Endometrial microvascular endothelial cells (primary cell): ENCODE data around the gene HRH4. TPM values are rescaled to one million over a fixed set of nuclear protein-coding genes. Genes with fewer than 3 reads are reported as not detected.

ENCODE experiments used
- in situ Hi-C: cut with HindIII; loops from 2 replicates; pipeline ENCODE4 v1.10.0; 2017; ENCODE audit warnings: low sequenced_read_pairs, low pct_unique_long_range_greater_than_20kb; ENCODE audit errors: inconsistent ontology term
- total RNA-seq: library from RNA; depleted of rRNA; stranded (reverse); fragments of >200 nt; gene quantifications from one replicate; pipeline ENCODE4 v1.2.3, GENCODE V29; 2015; ENCODE audit errors: inconsistent ontology term

The HRH4 gene, protein sequence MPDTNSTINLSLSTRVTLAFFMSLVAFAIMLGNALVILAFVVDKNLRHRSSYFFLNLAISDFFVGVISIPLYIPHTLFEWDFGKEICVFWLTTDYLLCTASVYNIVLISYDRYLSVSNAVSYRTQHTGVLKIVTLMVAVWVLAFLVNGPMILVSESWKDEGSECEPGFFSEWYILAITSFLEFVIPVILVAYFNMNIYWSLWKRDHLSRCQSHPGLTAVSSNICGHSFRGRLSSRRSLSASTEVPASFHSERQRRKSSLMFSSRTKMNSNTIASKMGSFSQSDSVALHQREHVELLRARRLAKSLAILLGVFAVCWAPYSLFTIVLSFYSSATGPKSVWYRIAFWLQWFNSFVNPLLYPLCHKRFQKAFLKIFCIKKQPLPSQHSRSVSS
- not detected for total RNA-seq

DNA sequence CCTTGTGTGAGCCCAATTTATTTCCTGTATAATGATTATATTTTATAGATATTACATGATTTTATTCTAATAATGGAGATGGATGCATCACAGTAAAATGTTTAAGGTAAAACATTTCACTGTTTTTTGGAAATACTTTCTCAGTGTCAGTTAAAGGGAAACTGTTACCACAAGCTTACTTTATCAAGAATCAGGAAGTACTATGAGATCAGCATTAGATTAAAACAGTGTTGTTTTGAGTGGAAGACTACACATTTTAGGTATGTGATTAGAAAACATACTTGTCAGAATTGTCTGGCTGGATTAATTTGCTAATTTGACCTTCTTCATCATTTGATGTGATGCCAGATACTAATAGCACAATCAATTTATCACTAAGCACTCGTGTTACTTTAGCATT lies at the start of gene HRH4:
TSS of gene HRH4 (plus strand) at position 250 of the 400 bp plus-strand sequence. CDS start at position 342, 92 bp downstream.
- in situ Hi-C loops, result no loop called here

DNA sequence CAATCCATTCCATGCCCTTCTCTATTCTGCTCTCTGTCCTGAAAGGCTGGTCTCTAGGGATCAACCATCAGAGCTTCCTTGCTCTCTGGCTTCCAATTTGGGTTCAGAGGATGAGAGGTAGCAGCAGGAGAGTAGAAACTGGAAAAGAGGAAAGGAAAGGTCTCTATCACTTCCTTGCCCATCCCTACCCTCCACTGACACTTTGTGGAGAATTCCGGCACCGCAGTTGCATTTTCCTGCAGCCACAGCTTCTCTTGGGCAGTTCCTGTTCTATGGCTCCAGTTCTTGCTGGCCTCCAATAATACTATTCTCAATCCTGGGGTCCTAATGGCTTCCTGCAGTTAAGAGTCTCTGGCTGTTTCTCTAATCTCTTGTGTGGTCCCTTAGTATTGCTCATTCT lies 47.3 kb upstream of the HRH4 start:
- in situ Hi-C loops, result no loop called here

DNA sequence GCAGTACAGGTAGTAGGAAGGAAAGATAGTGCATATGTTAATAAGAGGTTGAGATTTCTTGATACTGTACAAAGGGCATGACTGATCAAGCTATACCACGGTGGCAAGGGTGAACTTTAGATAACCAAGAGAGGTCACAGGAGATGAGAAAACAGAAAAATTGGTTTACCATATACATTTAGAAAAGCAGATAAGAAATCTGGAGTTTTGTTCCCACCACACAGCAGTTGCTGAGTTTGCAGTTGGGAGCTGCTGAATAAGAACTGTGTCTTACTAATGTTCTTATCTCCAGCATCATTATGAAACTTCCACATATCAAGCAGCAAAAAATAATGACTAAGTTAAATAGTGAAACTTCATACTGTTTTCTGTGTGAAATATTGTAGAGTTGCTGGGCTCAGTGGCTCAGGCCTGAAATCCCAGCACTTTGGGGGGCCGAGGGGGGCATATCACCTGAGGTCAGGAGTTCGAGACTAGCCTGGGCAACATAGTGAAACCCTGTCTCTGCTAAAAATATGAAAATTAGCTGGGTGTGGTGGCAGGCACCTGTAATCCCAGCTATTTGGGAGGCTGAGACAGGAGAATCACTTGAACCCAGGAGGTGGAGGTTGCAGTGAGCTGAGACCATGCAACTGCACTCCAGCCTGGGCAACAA lies 46.0 kb upstream of the HRH4 start:
- in situ Hi-C loops, result no loop called here

DNA sequence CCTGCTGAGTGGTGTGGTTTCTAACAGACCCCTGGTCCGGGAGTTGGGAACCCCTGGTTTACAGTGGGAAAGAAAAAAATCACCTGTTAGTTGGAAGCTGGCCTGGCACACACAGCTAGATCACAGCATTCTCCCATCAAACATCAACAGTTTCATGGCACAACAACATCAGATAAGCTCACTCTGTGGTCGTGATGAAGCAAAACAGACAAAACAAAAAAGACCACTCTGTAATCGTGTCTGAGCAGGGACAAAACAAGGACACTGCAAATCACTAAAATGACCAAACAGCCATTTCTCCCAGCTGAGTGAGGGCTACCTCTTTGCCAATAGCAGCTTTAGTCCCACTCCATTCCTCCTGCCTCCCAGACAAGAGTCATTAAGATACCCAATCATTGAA lies 43.0 kb upstream of the HRH4 start:
- in situ Hi-C loops, result no loop called here

DNA sequence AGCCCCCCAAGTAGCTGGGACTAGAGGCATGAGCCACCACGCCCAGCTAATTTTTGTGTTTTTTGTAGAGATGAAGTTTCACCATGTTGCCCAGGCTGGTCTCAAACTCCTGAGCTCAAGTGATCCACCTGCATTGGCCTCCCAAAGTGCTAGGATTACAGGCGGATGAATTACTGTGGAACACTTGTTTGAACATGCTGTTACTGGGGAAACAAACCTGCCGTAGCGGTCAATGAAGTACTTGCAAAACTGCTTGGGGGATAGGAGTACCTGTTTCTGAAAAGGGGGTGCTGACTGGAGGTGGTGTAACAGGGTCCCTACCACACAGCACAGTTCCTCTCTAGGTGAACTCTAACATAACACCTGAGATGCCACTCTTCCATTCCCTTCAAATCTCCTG lies 39.9 kb upstream of the HRH4 start:
- in situ Hi-C loops, result no loop called here

DNA sequence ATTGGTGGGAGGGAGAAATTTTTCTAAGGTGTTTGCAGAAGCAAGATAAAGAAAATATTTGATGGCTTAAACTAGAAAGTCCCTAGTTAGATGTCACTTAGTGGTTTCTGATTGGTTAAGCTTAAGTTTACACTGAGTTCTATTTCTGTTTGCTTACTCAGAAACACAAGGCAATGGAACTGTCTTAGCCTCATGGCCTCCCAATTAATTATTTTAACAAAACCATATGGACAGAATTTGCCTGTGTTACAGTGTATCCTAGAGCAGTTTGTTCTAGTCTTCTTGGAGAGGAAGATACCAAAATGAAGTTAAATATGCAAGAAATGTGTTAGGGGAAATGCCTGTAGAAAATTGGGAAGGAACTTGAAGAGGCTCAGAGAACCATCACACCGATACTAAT lies 38.6 kb upstream of the HRH4 start:
- in situ Hi-C loops, result no loop called here

DNA sequence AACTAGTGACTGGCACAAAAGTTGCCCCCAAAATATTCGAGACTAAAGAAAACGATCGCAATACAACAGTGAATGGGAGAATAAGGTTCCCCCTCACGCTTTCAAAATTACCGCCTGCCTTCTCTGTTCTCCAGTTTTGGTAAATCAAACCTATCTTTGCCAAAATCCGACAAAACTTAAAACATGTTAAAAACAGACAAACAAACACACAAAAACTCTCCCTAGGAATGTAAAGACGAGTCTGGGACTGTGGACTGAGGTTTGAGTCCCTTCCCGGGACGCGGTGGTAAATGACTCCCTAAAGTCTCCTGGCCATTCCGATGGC lies 34.4 kb upstream of the HRH4 start:
- in situ Hi-C loops, result no loop called here

DNA sequence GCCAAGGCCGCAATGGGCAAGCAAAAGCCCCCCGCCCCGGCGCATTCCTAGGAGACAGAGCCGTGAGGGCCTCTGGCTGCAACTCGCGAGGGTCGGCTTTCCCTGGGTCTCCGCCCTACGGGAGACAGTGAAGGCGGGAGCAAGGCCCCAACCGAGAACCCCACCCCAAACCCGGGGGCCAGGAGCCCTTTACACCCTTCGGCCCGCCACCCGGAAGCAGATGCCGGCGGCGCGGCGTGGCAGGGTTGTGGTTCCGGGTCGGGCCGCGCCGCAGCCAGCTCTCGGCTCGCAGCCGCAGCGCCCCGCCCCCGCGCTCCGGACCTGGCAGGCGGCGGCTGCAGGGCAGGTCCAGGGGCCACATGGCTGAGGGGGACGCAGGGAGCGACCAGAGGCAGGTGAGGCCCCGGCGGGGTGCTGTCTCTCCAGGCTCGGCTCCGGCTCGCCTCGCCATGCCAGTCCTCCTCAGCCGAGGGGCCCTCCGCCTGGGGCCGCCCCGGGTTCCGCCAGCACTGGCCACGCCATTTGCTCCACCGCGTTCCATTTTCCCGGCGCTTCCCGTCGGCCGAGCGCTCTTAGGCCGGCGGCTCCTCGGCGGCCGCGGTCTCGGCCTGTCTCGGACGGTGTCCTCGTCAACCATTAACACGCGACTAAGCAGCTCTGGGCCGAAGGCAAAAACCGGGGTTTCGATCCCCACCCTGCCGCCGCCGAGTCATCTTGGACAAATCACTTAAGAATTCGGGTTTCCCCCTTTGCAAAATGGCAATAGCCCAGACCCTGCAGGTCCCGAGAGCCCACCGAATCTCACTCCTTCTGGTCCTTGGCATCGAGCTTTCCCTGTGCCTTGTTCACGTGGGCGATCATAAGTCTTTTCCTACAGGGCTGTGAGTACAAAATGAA lies 33.8 kb upstream of the HRH4 start, which contains the start of gene IMPACT:
TSS of gene IMPACT (plus strand) at position 273 of the 897 bp plus-strand sequence. CDS start at position 360, 87 bp downstream.
- in situ Hi-C loops, result no loop called here

DNA sequence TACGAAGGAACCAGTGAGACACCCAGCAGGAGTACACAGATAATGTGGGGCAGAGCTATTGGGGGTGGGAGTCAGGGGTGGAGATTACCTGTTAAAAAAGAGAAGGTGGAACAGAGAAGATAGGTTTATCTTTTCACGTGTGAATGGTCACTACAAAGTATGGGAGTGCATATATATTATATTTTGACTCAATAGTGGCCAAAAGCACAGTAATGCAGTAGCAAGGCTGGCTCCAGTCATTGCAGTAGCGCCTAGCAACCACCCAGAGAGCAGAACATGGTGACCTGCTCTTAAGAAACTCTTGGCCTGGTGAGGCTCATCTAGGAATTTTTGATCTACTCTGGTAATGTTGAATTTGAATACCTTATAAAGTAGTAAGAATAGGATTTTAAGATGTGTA lies 33.0 kb upstream of the HRH4 start:
- in situ Hi-C loops, result no loop called here

DNA sequence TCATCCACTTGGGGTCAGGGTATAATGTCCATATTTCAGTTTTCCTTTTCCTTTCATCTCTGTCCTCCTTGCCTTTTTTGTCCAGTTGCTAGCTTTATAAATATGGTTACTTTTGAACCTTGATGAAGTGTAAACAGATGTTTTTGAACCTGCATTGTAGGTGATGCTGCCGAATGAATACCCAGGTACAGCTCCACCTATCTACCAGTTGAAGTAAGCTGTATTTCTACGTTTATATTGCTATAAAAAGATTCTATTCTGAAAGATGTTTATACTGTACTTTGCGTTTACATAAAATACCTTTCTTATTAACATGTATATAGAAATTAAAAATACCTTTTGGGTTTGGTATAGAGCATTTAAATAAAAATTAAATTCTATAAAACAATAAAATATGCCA lies 31.7 kb upstream of the HRH4 start:
- in situ Hi-C loops, result no loop called here

DNA sequence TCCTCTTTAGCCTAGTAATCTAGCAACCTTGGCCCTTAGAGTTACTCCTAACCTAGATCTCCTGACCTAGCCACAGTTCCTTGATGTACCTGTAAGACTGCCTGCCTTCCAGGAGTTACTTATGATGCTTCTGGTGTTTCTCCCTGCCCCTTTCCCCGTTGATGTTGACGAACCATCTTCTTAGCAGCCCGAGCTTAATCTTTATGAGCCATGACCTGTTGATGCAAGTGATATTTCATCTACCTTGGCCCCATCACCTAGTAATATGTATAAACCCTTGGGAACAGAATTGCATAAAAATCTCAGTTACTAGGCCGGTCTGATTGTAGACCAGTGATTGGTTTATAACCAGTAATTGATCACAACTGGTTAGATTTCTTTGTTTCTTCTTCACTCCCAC lies 31.2 kb upstream of the HRH4 start:
- in situ Hi-C loops, result no loop called here

DNA sequence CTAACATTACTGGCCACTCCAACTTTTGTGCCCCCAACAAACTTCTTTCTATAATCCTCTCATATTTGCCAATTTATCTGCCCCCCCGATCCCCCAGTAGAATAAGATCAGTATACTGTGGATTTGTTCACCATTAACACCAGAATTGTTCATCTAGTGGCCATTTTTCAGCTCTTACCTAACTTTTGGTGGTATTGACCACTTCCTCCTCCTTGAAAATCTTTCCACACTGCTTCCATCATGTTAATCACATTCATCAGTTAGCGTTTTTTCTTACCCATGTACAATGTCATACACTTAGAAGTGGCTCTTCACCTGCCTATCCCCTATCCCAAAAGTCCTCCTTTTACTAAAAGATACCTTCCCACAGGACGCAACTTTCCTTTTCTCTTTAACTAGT lies 27.8 kb upstream of the HRH4 start:
- in situ Hi-C loops, result no loop called here

DNA sequence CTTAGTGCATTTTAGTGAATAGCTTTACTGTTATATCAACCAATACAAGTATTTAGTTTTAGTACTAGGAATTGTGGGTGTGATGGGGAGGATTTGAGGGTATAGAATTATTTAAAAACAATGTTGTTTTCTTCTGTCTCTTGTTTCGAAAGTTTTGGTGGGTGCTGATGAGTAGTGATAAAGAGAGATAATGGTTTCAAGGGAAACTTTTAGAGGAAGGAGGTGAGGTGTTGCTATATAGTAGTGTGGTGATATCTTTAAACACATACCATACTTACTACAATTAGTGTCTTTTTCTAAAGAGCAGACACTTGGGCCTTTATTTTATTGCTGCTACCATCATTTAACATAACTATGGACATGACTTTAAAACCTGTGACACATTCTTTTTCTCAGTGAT lies 23.5 kb upstream of the HRH4 start:
- in situ Hi-C loops, result no loop called here

DNA sequence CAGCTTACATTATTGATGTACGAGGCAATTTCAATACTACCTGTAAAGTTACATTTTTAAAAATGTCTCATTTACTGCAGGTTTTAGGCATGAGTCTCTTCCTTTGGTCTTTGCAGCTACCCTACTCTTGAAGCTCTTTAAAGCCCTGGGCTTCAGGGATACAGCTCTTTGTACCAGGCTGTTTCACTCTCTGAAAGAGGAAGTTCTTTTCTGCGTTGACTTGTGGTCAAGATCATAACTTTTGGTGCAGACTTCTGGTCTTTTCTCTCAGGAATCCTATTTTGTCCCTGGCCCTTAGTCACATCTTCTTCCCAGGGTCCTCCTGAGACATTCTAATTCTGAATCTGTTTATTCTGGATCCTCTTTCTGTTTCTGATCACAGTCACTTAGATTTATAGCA lies 16.6 kb upstream of the HRH4 start:
- in situ Hi-C loops, result no loop called here

DNA sequence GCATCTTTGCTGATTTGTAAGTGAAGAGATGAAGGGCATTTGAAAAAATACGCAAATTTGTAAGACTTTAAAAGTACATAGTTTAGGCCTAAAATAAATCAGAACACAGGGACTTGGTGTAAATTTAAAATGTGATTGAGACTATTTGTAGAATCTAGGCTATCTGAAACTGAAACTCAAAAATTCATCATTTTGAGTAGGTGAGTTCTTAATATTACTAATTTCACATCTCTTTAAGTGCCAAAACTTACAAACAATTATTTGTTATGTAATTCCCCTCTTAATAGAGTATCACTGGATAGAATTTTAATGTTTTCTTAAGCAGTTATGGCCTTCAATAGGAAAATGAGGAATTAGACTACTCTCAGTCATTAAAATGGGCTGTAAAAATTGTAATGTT lies 14.0 kb upstream of the HRH4 start:
- in situ Hi-C loops, result no loop called here

DNA sequence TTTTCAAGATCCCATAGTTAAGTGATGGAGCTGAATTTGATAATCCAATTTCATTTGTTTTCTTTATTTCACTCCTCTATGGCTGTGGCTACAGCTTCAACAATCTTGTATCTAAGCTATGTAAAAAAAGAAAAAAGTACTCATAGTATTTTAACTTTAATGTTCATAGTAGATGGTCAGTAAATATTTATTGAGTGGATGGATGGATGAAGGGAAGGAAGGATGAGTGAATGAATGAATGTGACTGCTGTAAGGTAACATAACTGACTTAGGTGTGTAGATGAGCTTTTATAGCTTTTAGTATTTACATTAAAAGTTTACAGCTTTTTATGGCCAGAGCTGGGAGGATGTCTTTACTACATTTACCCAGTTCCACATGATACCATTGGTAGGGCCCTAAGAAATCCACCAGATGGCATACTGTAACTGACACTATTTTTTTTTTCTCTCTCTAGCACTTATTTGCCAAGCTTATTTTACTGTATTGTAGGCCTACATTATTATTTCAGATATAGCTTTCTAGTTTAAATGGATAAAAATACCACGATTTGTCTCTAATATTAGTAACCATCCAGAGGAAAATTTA lies 13.4 kb upstream of the HRH4 start:
- in situ Hi-C loops, result no loop called here

DNA sequence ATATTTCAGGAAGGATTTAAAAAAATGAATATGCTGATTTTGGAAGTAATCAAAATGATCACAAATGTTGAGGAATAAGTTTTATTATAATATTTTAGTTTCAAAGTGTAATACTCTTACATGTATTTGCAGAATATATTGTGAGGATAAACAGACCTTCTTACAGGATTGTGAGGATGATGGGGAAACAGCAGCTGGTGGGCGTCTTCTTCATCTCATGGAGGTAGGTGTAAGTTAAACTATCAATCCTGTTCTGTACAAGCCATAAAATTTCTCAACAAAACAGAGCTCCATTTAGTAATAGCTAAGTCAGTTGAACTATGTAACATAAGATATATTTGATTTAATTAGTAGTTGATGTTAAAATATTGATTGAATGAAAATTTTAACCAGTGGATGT lies 12.5 kb upstream of the HRH4 start:
- in situ Hi-C loops, result no loop called here

DNA sequence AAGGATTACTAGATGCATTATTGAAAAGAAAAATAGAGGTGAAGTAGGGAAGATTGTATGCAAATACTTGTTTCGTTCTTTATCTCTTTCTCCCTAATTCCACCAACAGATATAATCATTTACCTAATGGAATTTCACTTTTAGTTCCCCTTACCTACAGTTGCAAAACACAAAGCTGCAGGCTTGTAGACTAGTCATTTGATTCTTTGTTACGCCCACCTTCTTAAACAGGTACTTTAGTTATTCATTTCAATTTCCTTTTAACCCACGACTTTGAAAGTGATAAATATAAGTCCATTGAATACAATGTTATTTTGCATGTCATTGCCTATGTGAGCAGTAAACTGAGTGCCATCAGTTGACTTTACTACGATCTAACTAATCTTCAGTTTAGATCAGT lies 3.9 kb upstream of the HRH4 start:
- in situ Hi-C loops, result no loop called here

DNA sequence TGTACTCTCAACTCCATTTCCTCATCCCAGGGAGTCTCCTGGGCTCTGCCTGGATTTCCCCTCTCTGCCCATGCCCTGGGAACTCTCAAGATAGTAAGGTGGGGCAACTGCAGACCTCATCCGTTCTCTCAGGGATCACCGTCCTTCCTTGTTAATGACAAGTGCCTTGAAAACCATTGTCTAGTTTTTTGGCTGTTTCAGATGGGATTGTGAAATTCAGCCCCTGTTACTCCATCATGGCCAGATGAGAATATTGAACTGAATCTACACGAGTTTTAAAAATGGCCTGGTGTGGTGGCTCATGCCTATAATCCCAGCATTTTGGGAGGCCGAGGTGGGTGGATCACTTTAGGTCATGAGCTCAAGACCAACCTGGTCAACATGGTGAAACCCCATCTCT lies 665 bp upstream of the HRH4 start:
- in situ Hi-C loops, result no loop called here
